Measurements from ENCODE around the gene TCAP.
A peak's percentile ranks its signal among the peaks of the same experiment; 100 is the strongest.

Gene TCAP

GRCh38 chr17:39618956-39619785 lies 46.0 kb upstream of the TCAP start:
- no peak for DNase-seq
- no peaks in the 10 kb centered on the region; the same call in 1 of the 2 replicates for H3K9me3 ChIP-seq
- H3K4me1 ChIP-seq: peaks cover 7% of the 10 kb centered on the region
- no peaks in the 10 kb centered on the region for H3K36me3 ChIP-seq
- H3K27me3 ChIP-seq: peaks cover 9% of the 10 kb centered on the region
- TF ChIP-seq CTCF (IDR thresholded peaks at IDR 0.05; ENCODE audit: low read depth, low read length): no peak
- H3K4me3 ChIP-seq (ENCODE audit: low read depth, low read length): no peak overlapping the region

- Histone ChIP-seq H3K27me3 (peaks cover 9% of the 10 kb centered on the region), H3K4me1 (peaks cover 7% of the 10 kb centered on the region), H3K36me3 (no peaks in the 10 kb centered on the region), H3K4me3 (ENCODE audit: low read depth, low read length) (no peak overlapping the region), H3K9me3 (no peaks in the 10 kb centered on the region; the same call in 1 of the 2 replicates)
- no peak for TF ChIP-seq CTCF (IDR thresholded peaks at IDR 0.05; ENCODE audit: low read depth, low read length)
- DNase-seq: no peak
Observed at GRCh38 chr17:39619786-39620101, 45.4 kb upstream of the TCAP start.

DNA sequence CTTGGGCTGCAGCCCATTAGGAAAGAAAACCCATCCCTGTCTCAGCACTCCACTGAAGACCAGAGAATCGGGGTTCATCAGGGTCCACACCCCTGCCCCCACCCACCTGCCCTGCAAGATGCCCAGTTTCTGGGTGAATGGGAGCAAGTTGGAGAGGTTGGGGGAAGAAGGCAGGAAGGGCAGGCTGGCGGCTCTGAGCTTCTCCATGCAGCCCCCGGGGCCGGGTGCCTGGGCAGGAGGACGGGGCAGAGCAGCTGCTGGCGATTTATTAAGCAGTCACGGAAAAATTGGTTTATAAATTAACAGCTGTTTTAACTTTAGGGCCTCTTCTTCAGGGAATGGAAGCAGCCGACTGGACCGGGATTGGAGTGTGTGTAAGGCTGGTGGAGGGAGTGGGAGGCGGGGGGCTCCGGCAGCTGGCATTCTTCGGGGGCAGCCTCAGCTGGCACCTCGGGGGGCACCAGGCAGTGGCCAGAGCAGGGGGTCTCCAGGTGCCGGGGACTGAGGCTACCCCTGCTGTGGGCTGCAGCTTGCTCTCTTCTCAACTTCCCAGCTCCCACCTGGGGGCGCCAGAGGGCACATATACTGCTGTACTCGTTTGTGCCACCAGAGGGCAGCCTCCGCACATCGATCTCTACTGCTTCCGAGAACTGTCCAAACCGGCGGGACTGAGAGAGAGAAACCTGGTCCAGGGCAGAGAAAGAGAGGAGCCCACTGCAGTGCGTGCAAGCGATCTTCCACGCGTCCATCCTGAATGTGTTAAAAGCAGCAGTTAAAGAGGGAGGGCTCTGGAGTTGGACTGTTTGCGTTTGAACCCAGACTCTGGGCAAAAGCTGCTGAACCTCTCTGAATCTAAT lies 43.4 kb upstream of the TCAP start:
- H3K9me3 ChIP-seq: no peaks in the 10 kb centered on the region; the same call in 1 of the 2 replicates
- H3K4me3 ChIP-seq (ENCODE audit: low read depth, low read length): peak overlapping the region; percentile 22
- H3K36me3 ChIP-seq: no peaks in the 10 kb centered on the region
- peak; percentile 100 for TF ChIP-seq CTCF (IDR thresholded peaks at IDR 0.05; ENCODE audit: low read depth, low read length)
- peaks cover 16% of the 10 kb centered on the region for H3K27me3 ChIP-seq
- peaks cover 7% of the 10 kb centered on the region for H3K4me1 ChIP-seq
- DNase-seq: peak; percentile 83

- no peaks in the 10 kb centered on the region for H3K36me3 ChIP-seq
- peak overlapping the region; percentile 22 for H3K4me3 ChIP-seq (ENCODE audit: low read depth, low read length)
- H3K27me3 ChIP-seq: peaks cover 16% of the 10 kb centered on the region
- no peak for TF ChIP-seq CTCF (IDR thresholded peaks at IDR 0.05; ENCODE audit: low read depth, low read length)
- no peak for DNase-seq
- H3K4me1 ChIP-seq: no peaks in the 10 kb centered on the region
- no peaks in the 10 kb centered on the region for H3K9me3 ChIP-seq
Observed at GRCh38 chr17:39622380-39623006, 42.7 kb upstream of the TCAP start.

DNA sequence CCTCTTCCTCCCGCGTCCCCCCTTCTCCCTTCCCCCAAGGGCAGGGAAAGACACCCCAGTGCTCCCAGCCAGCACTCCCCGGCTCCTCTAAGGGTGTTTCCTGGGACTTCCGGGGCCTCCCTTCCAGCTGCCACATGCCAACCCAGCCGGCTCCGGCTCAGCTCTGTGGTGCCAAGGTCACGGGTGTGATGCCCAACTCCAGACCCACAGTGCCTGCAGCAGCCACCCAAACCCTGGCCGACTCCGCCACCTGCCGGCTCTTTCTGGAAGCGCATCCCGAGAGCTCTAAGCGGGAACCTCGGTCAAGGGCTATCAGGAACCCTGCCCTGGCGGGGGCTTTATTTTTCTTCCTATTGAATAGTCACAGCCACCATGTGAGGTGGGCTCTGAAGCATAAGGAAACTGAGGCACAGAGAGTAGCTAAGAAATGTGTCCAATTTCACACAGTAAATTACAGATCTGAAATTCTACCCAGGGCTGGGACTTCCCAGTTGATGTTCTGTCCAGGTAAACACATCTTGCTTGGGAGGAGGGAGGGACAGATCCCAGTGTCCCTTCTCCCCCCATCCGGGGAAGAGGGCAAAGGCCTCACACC lies 41.7 kb upstream of the TCAP start:
- H3K4me1 ChIP-seq: no peaks in the 10 kb centered on the region
- no peak overlapping the region for H3K4me3 ChIP-seq (ENCODE audit: low read depth, low read length)
- H3K9me3 ChIP-seq: no peaks in the 10 kb centered on the region
- no peaks in the 10 kb centered on the region for H3K36me3 ChIP-seq
- peaks cover 21% of the 10 kb centered on the region for H3K27me3 ChIP-seq
- peak; percentile 87 for DNase-seq
- peak; percentile 93 for TF ChIP-seq CTCF (IDR thresholded peaks at IDR 0.05; ENCODE audit: low read depth, low read length)
